ENCODE results near the gene HIF1AN. TPM values are rescaled to one million over a fixed set of nuclear protein-coding genes. Genes with fewer than 3 reads are reported as not detected.

The HIF1AN gene
- total and polyA plus RNA-seq, 7 donors = 15.6 to 116 (median 64.0) TPM

- Histone ChIP-seq H3K27me3 (ENCODE audit: insufficient read depth in 3 of 3, low read length in 2 of 3) (no peaks in the 10 kb centered on the region), H3K4me3 (no peak overlapping the region), H3K4me1 (no peaks in the 10 kb centered on the region), H3K9me3 (no peaks in the 10 kb centered on the region), H3K36me3 (ENCODE audit: insufficient read depth in 1 of 2, low read depth in 1 of 2) (peaks cover 13 to 80% of the 10 kb centered on the region in 2 donors), H3K27ac (no peak overlapping the region)
- no peak for TF ChIP-seq CTCF (IDR thresholded peaks at IDR 0.05)
- WGBS, 3 donors = 73 to 76% (median 75%) methylated on average over 5 of the region's 5 CpGs
- DNase-seq (no peak), ATAC-seq (no peak)
- intact Hi-C loops (cut with DNase I) = no loop called here
Observed at GRCh38 chr10:100504096-100504495, 31.6 kb upstream of the HIF1AN start.

- intact Hi-C loops (cut with DNase I) = no loop called here
- no peak overlapping the region for H3K27ac ChIP-seq
- peaks cover 13 to 70% of the 10 kb centered on the region in 2 donors for H3K36me3 ChIP-seq (ENCODE audit: insufficient read depth in 1 of 2, low read depth in 1 of 2)
- no peaks in the 10 kb centered on the region for H3K27me3 ChIP-seq (ENCODE audit: insufficient read depth in 3 of 3, low read length in 2 of 3)
- no peaks in the 10 kb centered on the region for H3K4me1 ChIP-seq
- ATAC-seq (no peak), DNase-seq (no peak)
- H3K9me3 ChIP-seq = no peaks in the 10 kb centered on the region
- H3K4me3 ChIP-seq = no peak overlapping the region
- TF ChIP-seq CTCF (IDR thresholded peaks at IDR 0.05) = no peak
- WGBS, 3 donors = 98 to 100% (median 100%) methylated on average over 2 of the region's 2 CpGs
Observed at GRCh38 chr10:100505164-100505563, 30.6 kb upstream of the HIF1AN start.

GRCh38 chr10:100506596-100507356, 29.0 kb upstream of the HIF1AN start:
- TF ChIP-seq CTCF (IDR thresholded peaks at IDR 0.05) = no peak
- Histone ChIP-seq H3K4me3 (no peak overlapping the region), H3K27me3 (ENCODE audit: insufficient read depth in 3 of 3, low read length in 2 of 3) (no peaks in the 10 kb centered on the region), H3K36me3 (ENCODE audit: insufficient read depth in 1 of 2, low read depth in 1 of 2) (peaks cover 13 to 62% of the 10 kb centered on the region in 2 donors), H3K27ac (no peak overlapping the region), H3K4me1 (no peaks in the 10 kb centered on the region), H3K9me3 (no peaks in the 10 kb centered on the region)
- DNase-seq = no peak
- WGBS, 3 donors = 97 to 98% (median 98%) methylated on average over 5 of the region's 5 CpGs
- intact Hi-C loops (cut with DNase I) = no loop called here
- no peak for ATAC-seq

GRCh38 chr10:100507357-100507732, 28.4 kb upstream of the HIF1AN start:
- Histone ChIP-seq H3K27me3 (ENCODE audit: insufficient read depth in 3 of 3, low read length in 2 of 3) (no peaks in the 10 kb centered on the region), H3K27ac (no peak overlapping the region), H3K9me3 (no peaks in the 10 kb centered on the region), H3K4me3 (no peak overlapping the region), H3K36me3 (ENCODE audit: insufficient read depth in 1 of 2, low read depth in 1 of 2) (peaks cover 12 to 62% of the 10 kb centered on the region in 2 donors), H3K4me1 (no peaks in the 10 kb centered on the region)
- intact Hi-C loops (cut with DNase I) = no loop called here
- no peak for DNase-seq
- 93 to 97% (median 93%) methylated on average over 5 of the region's 5 CpGs for WGBS, 3 donors
- ATAC-seq = no peak
- no peak for TF ChIP-seq CTCF (IDR thresholded peaks at IDR 0.05)

- H3K27ac ChIP-seq = no peak overlapping the region
- H3K4me3 ChIP-seq = no peak overlapping the region
- TF ChIP-seq CTCF (IDR thresholded peaks at IDR 0.05) = no peak
- no peaks in the 10 kb centered on the region for H3K9me3 ChIP-seq
- ATAC-seq (no peak), DNase-seq (no peak)
- WGBS, 3 donors = 59 to 79% (median 71%) methylated on average over 1 of the region's 1 CpG
- no peaks in the 10 kb centered on the region for H3K27me3 ChIP-seq (ENCODE audit: insufficient read depth in 3 of 3, low read length in 2 of 3)
- intact Hi-C loops (cut with DNase I) = no loop called here
- H3K36me3 ChIP-seq (ENCODE audit: insufficient read depth in 1 of 2, low read depth in 1 of 2) = peaks cover 12 to 66% of the 10 kb centered on the region in 2 donors
- H3K4me1 ChIP-seq = no peaks in the 10 kb centered on the region
Observed at GRCh38 chr10:100508266-100508665, 27.5 kb upstream of the HIF1AN start.
